Kidney epithelial cell (primary cell): ENCODE results near the gene KMT2D. TPM values are rescaled to one million over a fixed set of nuclear protein-coding genes. Genes with fewer than 3 reads are reported as not detected.

Source experiments
- DNase-seq: peaks from one replicate; pipeline ENCODE4 v3.0.0-alpha.2; 2010; ENCODE audit warnings: low read depth
- H3K27me3 ChIP-seq: 2 replicates; pipeline ENCODE4 v1.6.0; 2011; ENCODE audit warnings: low read length; ENCODE audit not compliant: control insufficient read depth, insufficient read depth
- H3K36me3 ChIP-seq: 2 replicates; pipeline ENCODE4 v1.5.1; 2011; ENCODE audit warnings: low read length; ENCODE audit not compliant: control insufficient read depth, insufficient read depth
- H3K4me3 ChIP-seq: 2 replicates; pipeline ENCODE4 v1.5.1; 2011; ENCODE audit warnings: low read depth, mild to moderate bottlenecking, control low read depth, low read length
- CTCF ChIP-seq: IDR thresholded peaks from 2 replicates; pipeline ENCODE4 v1.5.1; 2011; ENCODE audit warnings: mild to moderate bottlenecking, moderate library complexity, low read length, control low read depth, inconsistent platforms; ENCODE audit not compliant: insufficient read depth, poor library complexity, severe bottlenecking
- total RNA-seq: library from RNA; depleted of rRNA; stranded (reverse); fragments of >200 nt; gene quantifications from 2 replicates; pipeline ENCODE4 v1.2.3, GENCODE V29; 2015

KMT2D gene
- total RNA-seq, 1 donor from 2014 or later, result 71.8 TPM

DNA sequence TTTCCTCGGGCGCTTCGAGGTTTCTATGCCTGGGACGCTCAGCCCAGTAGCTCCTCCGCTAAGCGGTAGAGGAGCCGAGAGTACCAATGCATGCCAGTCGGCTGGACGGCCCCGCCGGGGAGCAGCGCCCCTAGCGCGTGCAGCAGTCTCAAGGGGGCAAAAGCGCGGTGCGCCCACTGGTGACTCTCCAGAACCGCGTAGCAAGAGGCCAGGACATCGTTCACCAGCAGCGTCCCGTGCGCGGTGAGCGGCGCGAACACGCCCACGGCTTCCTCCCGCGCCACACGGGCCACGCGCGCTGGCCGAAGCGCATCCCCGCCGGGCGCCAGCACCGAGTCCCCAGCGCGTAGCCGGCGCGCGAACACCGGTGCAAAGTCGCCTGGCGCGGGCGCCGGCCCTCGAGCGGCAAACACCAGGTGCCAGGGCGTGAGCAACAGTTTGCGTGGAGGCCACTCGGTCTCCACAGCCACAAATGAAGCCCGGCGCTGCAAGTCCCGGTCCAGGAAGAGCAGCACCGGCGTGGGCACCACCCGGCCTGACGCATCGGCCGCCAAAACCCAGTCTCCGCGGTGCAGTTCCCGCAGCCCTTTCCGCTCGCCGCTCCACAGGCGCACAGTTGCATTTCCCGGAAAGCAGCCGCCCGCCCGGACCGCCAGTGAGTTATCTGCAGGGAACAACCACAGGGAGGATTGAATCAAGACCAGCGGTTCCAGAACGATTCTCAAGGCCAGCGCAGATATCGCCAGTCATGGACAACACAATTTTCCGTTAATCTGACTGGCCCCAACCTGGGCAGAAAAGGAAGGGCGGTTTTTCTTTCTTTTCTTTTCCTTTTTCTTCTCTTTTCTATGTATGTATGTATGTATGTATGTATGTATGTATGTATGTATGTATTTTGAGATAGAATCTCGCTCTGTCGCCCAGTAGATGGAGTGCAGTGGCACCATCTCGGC lies 29.5 kb upstream of the KMT2D start:
- Histone ChIP-seq H3K36me3 (no peaks in the 10 kb centered on the region), H3K4me3 (peak overlapping the region; percentile 21), H3K27me3 (peaks cover 47% of the 10 kb centered on the region)
- peak; percentile 51 for TF ChIP-seq CTCF
- DNase-seq, result no peak

- DNase-seq, result no peak
- Histone ChIP-seq H3K4me3 (no peak overlapping the region), H3K36me3 (no peaks in the 10 kb centered on the region), H3K27me3 (peaks cover 37% of the 10 kb centered on the region)
- no peak for TF ChIP-seq CTCF
These were observed 28.3 kb upstream of the KMT2D start for GRCh38 chr12:49088932-49089330.

DNA sequence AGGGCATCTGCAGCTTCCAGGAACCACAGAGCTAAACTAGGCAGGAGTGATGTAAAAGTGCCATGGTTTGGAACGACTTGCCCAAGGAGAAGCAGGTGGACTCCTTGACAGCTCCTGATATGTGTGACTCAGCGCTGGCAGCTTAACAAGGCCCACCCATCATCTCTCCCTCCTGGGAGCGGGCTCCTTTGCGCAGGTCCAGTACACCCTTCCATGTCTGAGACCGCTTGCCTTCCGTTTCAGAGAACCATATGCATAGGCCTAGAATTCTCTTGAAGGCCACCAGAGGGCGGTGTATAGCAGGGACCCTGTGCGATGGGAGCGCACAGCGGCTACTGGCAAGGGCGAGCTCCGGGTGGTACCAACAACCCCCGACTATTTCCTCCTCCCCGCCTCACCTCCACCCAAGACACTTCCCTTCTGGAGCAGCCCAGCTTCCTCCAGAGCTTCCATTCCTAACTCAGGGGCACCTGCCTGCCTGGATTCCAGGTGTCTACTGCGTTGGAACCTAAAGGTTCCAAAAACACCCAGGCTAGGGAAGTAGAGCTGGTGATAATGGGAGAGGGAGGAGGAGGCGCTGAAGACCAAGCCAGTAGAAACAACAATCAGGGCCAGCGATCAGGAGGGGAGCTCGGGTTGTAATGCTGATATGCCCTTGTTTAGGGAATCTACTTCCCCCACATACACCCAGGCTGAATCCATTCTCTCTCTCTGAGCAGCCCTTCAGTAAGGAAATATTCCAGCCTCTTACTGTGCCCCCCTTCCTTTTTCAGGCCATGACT lies 27.7 kb upstream of the KMT2D start:
- Histone ChIP-seq H3K4me3 (no peak overlapping the region), H3K36me3 (no peaks in the 10 kb centered on the region), H3K27me3 (peaks cover 31% of the 10 kb centered on the region)
- DNase-seq, result peak; percentile 93
- TF ChIP-seq CTCF, result peak; percentile 92

DNA sequence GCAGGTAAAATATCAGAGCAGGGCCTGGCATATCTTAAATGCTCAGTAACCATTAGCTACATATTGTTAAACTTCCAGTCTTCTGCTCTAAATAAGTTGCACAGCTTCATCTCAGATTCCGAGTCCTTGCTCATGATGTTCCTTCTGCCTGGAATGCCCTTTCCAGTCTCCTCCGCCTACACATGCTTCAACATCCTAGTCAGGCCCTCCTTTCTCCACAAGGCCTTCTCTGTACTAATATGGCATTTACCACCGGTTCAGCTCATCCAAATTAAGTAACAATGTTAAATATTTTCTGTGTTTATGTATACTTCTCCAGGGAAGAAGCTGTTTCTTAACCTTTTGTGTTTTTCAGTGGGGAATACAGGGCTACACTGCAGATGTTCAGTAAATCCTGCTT lies 25.5 kb upstream of the KMT2D start:
- no peaks in the 10 kb centered on the region for H3K36me3 ChIP-seq
- DNase-seq, result no peak
- no peak for TF ChIP-seq CTCF
- peaks cover 24% of the 10 kb centered on the region for H3K27me3 ChIP-seq
- no peak overlapping the region for H3K4me3 ChIP-seq

- DNase-seq, result no peak
- no peak for TF ChIP-seq CTCF
- no peaks in the 10 kb centered on the region for H3K36me3 ChIP-seq
- H3K4me3 ChIP-seq, result no peak overlapping the region
- peaks cover 9% of the 10 kb centered on the region for H3K27me3 ChIP-seq
These were observed 23.8 kb upstream of the KMT2D start for GRCh38 chr12:49084438-49084837.
